Panc1 (cell line): ENCODE results near the gene PARP12. TPM values are rescaled to one million over a fixed set of nuclear protein-coding genes. Genes with fewer than 3 reads are reported as not detected.

Experiments
- ATAC-seq: fragments of 200-7000 bp; cut with Tn5 transposase; 2 replicates; pipeline ENCODE4 v1.9.1; 2020; ENCODE audit warnings: mild to moderate bottlenecking, moderate library complexity
- BruUV-seq: library from RNA; stranded (reverse); fragments of 400-500 nt; replicated peaks from 2 replicates; lab custom pipeline; 2021; lab: Mats Ljungman, UMichigan
- CTCF ChIA-PET: fragments of 300-600 bp; sonication (Branson Sonifier 250); formaldehyde crosslinking; loops from one replicate; lab custom pipeline; 2022; ENCODE audit warnings: antibody characterized with exemption; lab: Charles Lee
- POLR2A ChIA-PET: fragments of 300-600 bp; sonication (Branson Sonifier 250); formaldehyde crosslinking; loops from one replicate; lab custom pipeline; 2022; ENCODE audit warnings: antibody characterized with exemption; lab: Charles Lee
- DNase-seq: peaks from one replicate; pipeline ENCODE4 v3.0.0-alpha.2; 2010; ENCODE audit warnings: low read depth, low spot score
- H3K27ac ChIP-seq: 2 replicates; pipeline ENCODE4 v1.5.1; 2011; ENCODE audit warnings: mild to moderate bottlenecking, low read length, inconsistent platforms
- H3K27me3 ChIP-seq: fragments of 200-500 bp; sonication (Bioruptor generic); 2 replicates; pipeline ENCODE4 v1.6.0; 2014; ENCODE audit warnings: low read length, inconsistent platforms; ENCODE audit not compliant: control insufficient read depth, insufficient read depth
- H3K36me3 ChIP-seq: fragments of 200-500 bp; sonication (Bioruptor generic); 2 replicates; pipeline ENCODE4 v1.5.1; 2014; ENCODE audit warnings: inconsistent platforms, mild to moderate bottlenecking, low read length, moderate library complexity; ENCODE audit not compliant: control insufficient read depth, insufficient read depth
- H3K4me1 ChIP-seq: 2 replicates; pipeline ENCODE4 v1.5.1; 2011; ENCODE audit warnings: inconsistent platforms, mild to moderate bottlenecking, low read length, moderate library complexity; ENCODE audit not compliant: control insufficient read depth, insufficient read depth
- H3K4me3 ChIP-seq, 2 experiments: 2 replicates each; pipeline ENCODE4 v1.5.1; 2011 to 2012; ENCODE audit warnings: low read depth in 2 of 2, low read length in 2 of 2, mild to moderate bottlenecking in 2 of 2, inconsistent platforms in 1 of 2, moderate library complexity in 1 of 2
- H3K9me3 ChIP-seq: fragments of 200-500 bp; sonication (Bioruptor generic); 2 replicates; pipeline ENCODE4 v1.5.1; 2014; ENCODE audit warnings: low read depth, mild to moderate bottlenecking, inconsistent platforms, low read length, moderate library complexity; ENCODE audit not compliant: control insufficient read depth, insufficient read depth
- CTCF ChIP-seq: fragments of 450-650 bp; IDR thresholded peaks from 2 replicates; pipeline ENCODE4 v1.5.1; 2017; ENCODE audit warnings: mild to moderate bottlenecking
- POLR2AphosphoS5 ChIP-seq: IDR thresholded peaks from 2 replicates; pipeline ENCODE4 v1.6.1; 2012; ENCODE audit warnings: mild to moderate bottlenecking, low read depth, low read length, moderate library complexity
- REST ChIP-seq, 2 experiments: IDR thresholded peaks; 2 replicates each; pipeline ENCODE4 v1.6.1; 2011 to 2012; ENCODE audit warnings: low read depth in 2 of 2, control low read depth in 1 of 2, low read length in 1 of 2, mild to moderate bottlenecking in 1 of 2, moderate library complexity in 1 of 2; ENCODE audit not compliant: insufficient read depth in 1 of 2
- SIN3A ChIP-seq: IDR thresholded peaks from 2 replicates; pipeline ENCODE4 v1.6.1; 2012; ENCODE audit warnings: low read depth, mild to moderate bottlenecking, low read length, moderate library complexity, borderline replicate concordance; ENCODE audit not compliant: insufficient read depth
- TCF7L2 ChIP-seq: IDR thresholded peaks from 2 replicates; pipeline ENCODE4 v1.6.1; 2011; ENCODE audit warnings: mild to moderate bottlenecking, low read depth, low read length, inconsistent platforms
- in situ Hi-C: cut with HindIII; loops from 2 replicates; pipeline ENCODE4 v1.10.0; 2016; ENCODE audit warnings: low sequenced_read_pairs, low pct_unique_long_range_greater_than_20kb
- intact Hi-C: fragments of 100-400 bp; cut with micrococcal nuclease; formaldehyde crosslinking; loops from one replicate; pipeline ENCODE4 v1.10.0; 2022; ENCODE audit not compliant: unreplicated experiment
- total RNA-seq: library from RNA; stranded (reverse); gene quantifications from one replicate; pipeline ENCODE4 v1.2.1, GENCODE V29; 2021; ENCODE audit not compliant: unreplicated experiment

The PARP12 gene
- total RNA-seq, 1 experiment from 2014 or later: 31.7 TPM

GRCh38 chr7:140024585-140024984, 38.2 kb downstream of the PARP12 start:
- CTCF ChIA-PET: no interaction called here
- H3K36me3 ChIP-seq: no peaks in the 10 kb centered on the region
- DNase-seq (no peak), ATAC-seq (no peak)
- H3K9me3 ChIP-seq: no peaks in the 10 kb centered on the region
- no peaks in the 10 kb centered on the region for H3K27me3 ChIP-seq
- in situ Hi-C loops (no loop called here), intact Hi-C loops (no loop called here)
- POLR2A ChIA-PET: no interaction called here
- H3K4me1 ChIP-seq: no peaks in the 10 kb centered on the region
- no peak overlapping the region for H3K27ac ChIP-seq
- TF ChIP-seq TCF7L2 (no peak), REST (IDR thresholded peaks at IDR 0.05; ENCODE audit: insufficient read depth in 1 of 2, low read depth in 2 of 2, low read length in 1 of 2) (no peak), CTCF (no peak), POLR2AphosphoS5 (no peak), SIN3A (no peak)
- H3K4me3 ChIP-seq: no peak overlapping the region
- no TSS peak for BruUV-seq

GRCh38 chr7:140023728-140024127, 39.0 kb downstream of the PARP12 start:
- Histone ChIP-seq H3K27me3 (no peaks in the 10 kb centered on the region), H3K4me3 (no peak overlapping the region), H3K27ac (no peak overlapping the region), H3K4me1 (no peaks in the 10 kb centered on the region), H3K36me3 (no peaks in the 10 kb centered on the region), H3K9me3 (no peaks in the 10 kb centered on the region)
- ChIA-PET POLR2A (no interaction called here), CTCF (no interaction called here)
- TF ChIP-seq REST (IDR thresholded peaks at IDR 0.05; ENCODE audit: insufficient read depth in 1 of 2, low read depth in 2 of 2, low read length in 1 of 2) (no peak), POLR2AphosphoS5 (no peak), SIN3A (no peak), TCF7L2 (no peak), CTCF (no peak)
- intact Hi-C loops (no loop called here), in situ Hi-C loops (no loop called here)
- ATAC-seq: no peak
- no TSS peak for BruUV-seq
- no peak for DNase-seq
